HepG2 (cell line): ENCODE results near the gene EXOC7. TPM values are rescaled to one million over a fixed set of nuclear protein-coding genes. Genes with fewer than 3 reads are reported as not detected.

Experiments used
- ARID2 ChIP-seq: sonication (generic); formaldehyde crosslinking; IDR thresholded peaks from 2 replicates; pipeline ENCODE4 v1.8.1; 2022; ENCODE audit warnings: mild to moderate bottlenecking, missing genetic modification reagents, borderline replicate concordance
- DRAP1 ChIP-seq: IDR thresholded peaks from 2 replicates; pipeline ENCODE4 v1.6.1; 2016; ENCODE audit warnings: missing genetic modification reagents, missing compliant biosample characterization
- HHEX ChIP-seq: IDR thresholded peaks from 2 replicates; pipeline ENCODE4 v1.6.1; 2016; ENCODE audit warnings: control low read depth
- KDM5B ChIP-seq: sonication (generic); formaldehyde crosslinking; IDR thresholded peaks from 2 replicates; pipeline ENCODE4 v1.4.0; 2020; ENCODE audit warnings: missing genetic modification reagents, mild to moderate bottlenecking, borderline replicate concordance
- MXD4 ChIP-seq: IDR thresholded peaks from 2 replicates; pipeline ENCODE4 v1.6.1; 2016; ENCODE audit warnings: mild to moderate bottlenecking, missing biosample characterization, missing genetic modification reagents
- NCOA2 ChIP-seq: sonication (generic); formaldehyde crosslinking; IDR thresholded peaks from 2 replicates; pipeline ENCODE4 v1.8.0; 2022; ENCODE audit warnings: inconsistent platforms
- NR2F1 ChIP-seq, 2 experiments: fragments of 450-650 bp in 1 of 2; formaldehyde crosslinking in 1 of 2; IDR thresholded peaks; 2 replicates each; pipeline versions ENCODE4 v1.5.0 to v1.6.1; 2016 to 2020; ENCODE audit warnings: mild to moderate bottlenecking in 1 of 2, missing compliant biosample characterization in 1 of 2, missing genetic modification reagents in 1 of 2, moderate library complexity in 1 of 2
- PAF1 ChIP-seq: IDR thresholded peaks from 2 replicates; pipeline ENCODE4 v1.6.1; 2016; ENCODE audit warnings: missing genetic modification reagents, missing compliant biosample characterization
- SP4 ChIP-seq: sonication (generic); formaldehyde crosslinking; IDR thresholded peaks from 2 replicates; pipeline ENCODE4 v1.8.1; 2023; ENCODE audit warnings: mild to moderate bottlenecking, missing genetic modification reagents
- SP5 ChIP-seq: IDR thresholded peaks from 2 replicates; pipeline ENCODE4 v1.6.1; 2016; ENCODE audit warnings: low read depth, borderline replicate concordance
- ZBTB21 ChIP-seq: sonication (generic); formaldehyde crosslinking; IDR thresholded peaks from 2 replicates; pipeline ENCODE4 v1.4.0; 2020; ENCODE audit warnings: missing genetic modification reagents
- ZBTB4 ChIP-seq: sonication (generic); formaldehyde crosslinking; IDR thresholded peaks from 2 replicates; pipeline ENCODE4 v1.4.0; 2020; ENCODE audit warnings: missing genetic modification reagents, mild to moderate bottlenecking, borderline replicate concordance
- ZIK1 ChIP-seq: sonication (generic); formaldehyde crosslinking; IDR thresholded peaks from 2 replicates; pipeline ENCODE4 v1.5.0; 2020; ENCODE audit warnings: mild to moderate bottlenecking, low read depth, missing genetic modification reagents, borderline replicate concordance
- ZNF251 ChIP-seq: sonication (generic); formaldehyde crosslinking; IDR thresholded peaks from 2 replicates; pipeline ENCODE4 v1.9.0; 2021; ENCODE audit warnings: mild to moderate bottlenecking, missing genetic modification reagents
- ZNF431 ChIP-seq: sonication (generic); formaldehyde crosslinking; IDR thresholded peaks from 2 replicates; pipeline ENCODE4 v1.9.0; 2022; ENCODE audit warnings: missing genetic modification reagents, low read depth, mild to moderate bottlenecking, borderline replicate concordance
- ZNF451 ChIP-seq: sonication (generic); formaldehyde crosslinking; IDR thresholded peaks from 2 replicates; pipeline ENCODE4 v1.5.0; 2020; ENCODE audit warnings: mild to moderate bottlenecking, missing genetic modification reagents
- ZNF558 ChIP-seq: sonication (generic); formaldehyde crosslinking; IDR thresholded peaks from 2 replicates; pipeline ENCODE4 v1.9.0; 2022; ENCODE audit warnings: mild to moderate bottlenecking, missing genetic modification reagents, borderline replicate concordance
- ZNF563 ChIP-seq: sonication (generic); formaldehyde crosslinking; IDR thresholded peaks from 2 replicates; pipeline ENCODE4 v1.8.0; 2022; ENCODE audit warnings: mild to moderate bottlenecking, moderate library complexity, missing genetic modification reagents
- ZNF598 ChIP-seq: sonication (generic); formaldehyde crosslinking; IDR thresholded peaks from 2 replicates; pipeline ENCODE4 v1.5.1; 2020; ENCODE audit warnings: mild to moderate bottlenecking, missing genetic modification reagents, borderline replicate concordance
- polyA plus RNA-seq, 8 experiments: library from polyadenylated mRNA; depleted of rRNA in 3 of 8; stranded (reverse) in 7 of 8; unstranded in 1 of 8; fragments of >200 nt; fragmentation: Illumina TruSeq in 4 of 8; extraction: Trizol in 4 of 8; gene quantifications; 2 replicates each; pipeline versions ENCODE4 v1.2.1 to v1.2.3, GENCODE V29; 2011 to 2016; ENCODE audit warnings: low read depth in 4 of 8, missing spikeins in 1 of 8, mixed read lengths in 1 of 8; ENCODE audit not compliant: insufficient read depth in 1 of 8
- total RNA-seq, 5 experiments: library from RNA; depleted of rRNA; stranded (reverse); fragments of >200 nt; fragmentation: Illumina TruSeq; extraction: Trizol; gene quantifications; 2 replicates each; pipeline ENCODE4 v1.2.3, GENCODE V29; 2016; ENCODE audit warnings: low read depth in 1 of 5
- TF ChIP-seq, protein P1 (sequence below): sonication (generic); formaldehyde crosslinking; IDR thresholded peaks from 2 replicates; pipeline ENCODE4 v1.8.0; 2022; ENCODE audit warnings: mild to moderate bottlenecking, missing genetic modification reagents
- TF ChIP-seq, protein P2 (sequence below): sonication (generic); formaldehyde crosslinking; IDR thresholded peaks from 2 replicates; pipeline ENCODE4 v1.8.0; 2023; ENCODE audit warnings: mild to moderate bottlenecking, missing genetic modification reagents
- TF ChIP-seq, protein P3 (sequence below): sonication (generic); formaldehyde crosslinking; IDR thresholded peaks from 2 replicates; pipeline ENCODE4 v1.4.0; 2020; ENCODE audit warnings: missing genetic modification reagents

EXOC7 gene
- total and polyA plus RNA-seq, 2 of the 13 experiments (the other 11 are each of a cell fraction or from before 2014, with no cell fraction given): 86.9 to 116 TPM

DNA sequence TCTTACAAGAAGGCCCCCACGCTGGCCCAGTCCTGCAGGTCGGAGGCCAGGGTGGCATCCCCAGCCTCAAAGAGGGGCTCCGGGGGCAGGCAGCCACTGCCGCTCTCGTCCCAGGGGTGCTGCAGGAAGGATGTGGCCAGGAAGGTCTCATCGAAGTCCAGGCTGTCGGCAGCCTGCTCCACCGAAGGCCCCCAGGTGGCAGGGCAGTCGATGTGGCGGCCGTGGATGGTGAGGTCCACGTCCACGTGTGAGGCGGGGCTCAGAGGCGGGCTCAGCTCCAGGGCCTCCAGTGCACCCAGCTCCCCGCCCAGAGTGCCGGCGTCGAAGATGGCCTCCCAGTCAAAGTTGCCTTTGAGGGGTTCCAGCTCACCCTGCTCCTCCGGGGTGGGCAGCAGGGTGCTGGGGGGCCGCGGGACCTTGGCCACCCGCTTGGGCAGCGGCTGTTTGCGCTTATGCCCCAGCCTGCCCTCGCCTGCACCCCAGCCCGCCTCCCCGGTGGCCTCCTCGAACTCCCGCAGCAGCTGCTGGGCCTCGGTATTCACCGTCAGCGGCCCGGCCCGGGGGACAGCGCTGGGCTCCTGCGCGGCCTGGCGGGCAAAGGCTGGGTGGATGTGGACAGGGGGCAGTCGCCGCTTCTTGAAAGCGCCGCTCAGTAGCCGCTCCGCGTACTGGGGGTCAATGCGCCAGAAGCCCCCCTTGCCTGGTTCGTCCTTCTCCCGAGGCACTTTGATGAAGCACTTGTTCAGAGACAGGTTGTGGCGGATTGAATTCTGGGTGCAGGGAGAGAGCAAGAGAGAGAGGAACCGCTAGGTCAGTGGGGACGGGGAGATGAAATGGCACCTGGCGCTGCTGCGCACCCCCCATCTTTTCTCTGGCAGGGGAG is 34.0 kb upstream of the EXOC7 start (continued):
- TF ChIP-seq, protein P1, sequence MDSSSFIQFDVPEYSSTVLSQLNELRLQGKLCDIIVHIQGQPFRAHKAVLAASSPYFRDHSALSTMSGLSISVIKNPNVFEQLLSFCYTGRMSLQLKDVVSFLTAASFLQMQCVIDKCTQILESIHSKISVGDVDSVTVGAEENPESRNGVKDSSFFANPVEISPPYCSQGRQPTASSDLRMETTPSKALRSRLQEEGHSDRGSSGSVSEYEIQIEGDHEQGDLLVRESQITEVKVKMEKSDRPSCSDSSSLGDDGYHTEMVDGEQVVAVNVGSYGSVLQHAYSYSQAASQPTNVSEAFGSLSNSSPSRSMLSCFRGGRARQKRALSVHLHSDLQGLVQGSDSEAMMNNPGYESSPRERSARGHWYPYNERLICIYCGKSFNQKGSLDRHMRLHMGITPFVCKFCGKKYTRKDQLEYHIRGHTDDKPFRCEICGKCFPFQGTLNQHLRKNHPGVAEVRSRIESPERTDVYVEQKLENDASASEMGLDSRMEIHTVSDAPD (CRISPR knock-in tag): 0 out of 2 replicates have a peak, but pooled peaks have one; percentile 1
- TF ChIP-seq ZNF558 (CRISPR knock-in tag) (no peak), NR2F1 (CRISPR knock-in tag; IDR thresholded peaks at IDR 0.05) (no peak), ZNF451 (CRISPR knock-in tag) (0 out of 2 replicates have a peak, but pooled peaks have one; percentile 15), ZBTB4 (CRISPR knock-in tag) (peak; percentile 8; the same call in 1 of the 2 replicates), KDM5B (CRISPR knock-in tag) (peak; percentile 14; the same call in 1 of the 2 replicates), ZNF251 (CRISPR knock-in tag) (no peak), ZNF431 (no peak), PAF1 (CRISPR knock-in tag) (no peak), ZNF598 (CRISPR knock-in tag) (no peak), ZBTB21 (CRISPR knock-in tag) (no peak), MXD4 (CRISPR knock-in tag) (0 out of 2 replicates have a peak, but pooled peaks have one; percentile 30), NCOA2 (CRISPR knock-in tag) (no peak), HHEX (no peak), DRAP1 (CRISPR knock-in tag) (no peak), ZIK1 (no peak), ARID2 (CRISPR knock-in tag) (no peak), SP5 (no peak), ZNF563 (CRISPR knock-in tag) (no peak), SP4 (CRISPR knock-in tag) (no peak)
- TF ChIP-seq, protein P2, sequence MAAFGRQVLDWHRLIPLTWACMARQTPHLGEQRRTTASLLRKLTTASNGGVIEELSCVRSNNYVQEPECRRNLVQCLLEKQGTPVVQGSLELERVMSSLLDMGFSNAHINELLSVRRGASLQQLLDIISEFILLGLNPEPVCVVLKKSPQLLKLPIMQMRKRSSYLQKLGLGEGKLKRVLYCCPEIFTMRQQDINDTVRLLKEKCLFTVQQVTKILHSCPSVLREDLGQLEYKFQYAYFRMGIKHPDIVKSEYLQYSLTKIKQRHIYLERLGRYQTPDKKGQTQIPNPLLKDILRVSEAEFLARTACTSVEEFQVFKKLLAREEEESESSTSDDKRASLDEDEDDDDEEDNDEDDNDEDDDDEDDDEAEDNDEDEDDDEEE: 0 out of 2 replicates have a peak, but pooled peaks have one; percentile 6
- TF ChIP-seq, protein P3, sequence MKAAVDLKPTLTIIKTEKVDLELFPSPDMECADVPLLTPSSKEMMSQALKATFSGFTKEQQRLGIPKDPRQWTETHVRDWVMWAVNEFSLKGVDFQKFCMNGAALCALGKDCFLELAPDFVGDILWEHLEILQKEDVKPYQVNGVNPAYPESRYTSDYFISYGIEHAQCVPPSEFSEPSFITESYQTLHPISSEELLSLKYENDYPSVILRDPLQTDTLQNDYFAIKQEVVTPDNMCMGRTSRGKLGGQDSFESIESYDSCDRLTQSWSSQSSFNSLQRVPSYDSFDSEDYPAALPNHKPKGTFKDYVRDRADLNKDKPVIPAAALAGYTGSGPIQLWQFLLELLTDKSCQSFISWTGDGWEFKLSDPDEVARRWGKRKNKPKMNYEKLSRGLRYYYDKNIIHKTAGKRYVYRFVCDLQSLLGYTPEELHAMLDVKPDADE: no peak
